HCT116 (cell line): Measurements from ENCODE around the gene EBI3. TPM values are rescaled to one million over a fixed set of nuclear protein-coding genes. Genes with fewer than 3 reads are reported as not detected.

Experiments used
- ATAC-seq: fragments of 200-7000 bp; cut with Tn5 transposase; 2 replicates; pipeline ENCODE4 v1.9.1; 2020; ENCODE audit warnings: mild to moderate bottlenecking, moderate library complexity
- BruUV-seq: library from RNA; stranded (reverse); fragments of 400-500 nt; replicated peaks from 2 replicates; lab custom pipeline; 2021; lab: Mats Ljungman, UMichigan
- CTCF ChIA-PET: fragments of 300-600 bp; sonication (Branson Sonifier 250); formaldehyde crosslinking; loops from one replicate; lab custom pipeline; 2021; ENCODE audit warnings: antibody characterized with exemption; lab: Charles Lee
- POLR2A ChIA-PET: fragments of 300-600, 350-600 bp; sonication (Branson Sonifier 250); formaldehyde crosslinking; loops from one replicate; lab custom pipeline; 2021; ENCODE audit warnings: antibody characterized with exemption; lab: Charles Lee
- RAD21 ChIA-PET, 2 experiments: fragments of 300-600 bp; sonication (Branson Sonifier 250); formaldehyde crosslinking; loops; one replicate each; lab custom pipeline; 2023; ENCODE audit warnings: low total read pairs in 2 of 2; ENCODE audit not compliant: uncharacterized antibody in 2 of 2, unreplicated experiment in 2 of 2, low non-redundant PET in 1 of 2; lab: Charles Lee
- DNase-seq: peaks from one replicate; pipeline ENCODE4 v3.0.0-alpha.2; 2010; ENCODE audit warnings: low read depth, low spot score
- H2AFZ ChIP-seq: fragments of 200-600 bp; shearing (Covaris generic), sonication (generic); 2 replicates; pipeline ENCODE4 v1.6.1; 2017; ENCODE audit warnings: low read depth, mixed run types, mixed read lengths, antibody characterized with exemption, low read length; ENCODE audit not compliant: poor library complexity, severe bottlenecking
- H3K27ac ChIP-seq: 2 replicates; pipeline ENCODE4 v1.5.1; 2012; ENCODE audit warnings: low read depth, low read length
- H3K27me3 ChIP-seq: fragments of 200-600 bp; sonication (generic); 2 replicates; pipeline ENCODE4 v1.6.1; 2016; ENCODE audit warnings: mixed run types, low read length, mixed read lengths; ENCODE audit not compliant: insufficient read depth
- H3K36me3 ChIP-seq, 2 experiments: fragments of 200-500 bp in 1 of 2; fragments of 200-600 bp in 1 of 2; sonication (Bioruptor generic) in 1 of 2; sonication (generic) in 1 of 2; 2 replicates each; pipeline versions ENCODE4 v1.5.1 to v1.6.1; 2014 to 2016; ENCODE audit warnings: low read length in 2 of 2, inconsistent platforms in 1 of 2, mixed read lengths in 1 of 2, mixed run types in 1 of 2; ENCODE audit not compliant: insufficient read depth in 2 of 2, control insufficient read depth in 1 of 2
- H3K4me1 ChIP-seq, 2 experiments: fragments of 200-600 bp in 1 of 2; sonication (generic) in 1 of 2; 2 replicates each; pipeline versions ENCODE4 v1.5.1 to v1.6.1; 2012 to 2017; ENCODE audit warnings: low read length in 2 of 2, inconsistent platforms in 1 of 2, mild to moderate bottlenecking in 1 of 2, mixed read lengths in 1 of 2, mixed run types in 1 of 2, moderate library complexity in 1 of 2; ENCODE audit not compliant: insufficient read depth in 2 of 2, control insufficient read depth in 1 of 2
- H3K4me2 ChIP-seq: fragments of 200-600 bp; sonication (generic); 2 replicates; pipeline ENCODE4 v1.6.1; 2017; ENCODE audit warnings: mixed run types, low read length, mixed read lengths
- H3K4me3 ChIP-seq, 2 experiments: fragments of 200-600 bp in 1 of 2; sonication (generic) in 1 of 2; replicated peaks in 1 of 2; 2 replicates each; pipeline ENCODE4 v1.5.1; 2011 to 2016; ENCODE audit warnings: low read length in 2 of 2, control low read depth in 1 of 2, low read depth in 1 of 2, mild to moderate bottlenecking in 1 of 2, mixed read lengths in 1 of 2, mixed run types in 1 of 2
- H3K79me2 ChIP-seq: fragments of 200-600 bp; sonication (generic); 2 replicates; pipeline ENCODE4 v1.6.1; 2017; ENCODE audit warnings: mild to moderate bottlenecking, mixed run types, low read length, moderate library complexity, mixed read lengths; ENCODE audit not compliant: insufficient read depth
- H3K9ac ChIP-seq: fragments of 200-600 bp; sonication (generic); 2 replicates; pipeline ENCODE4 v1.6.1; 2016; ENCODE audit warnings: low read length, mixed read lengths
- H3K9me2 ChIP-seq: fragments of 200-600 bp; sonication (generic), shearing (Covaris generic); 2 replicates; pipeline ENCODE4 v1.6.1; 2017; ENCODE audit warnings: mixed run types, mild to moderate bottlenecking, moderate library complexity; ENCODE audit not compliant: insufficient read depth
- H3K9me3 ChIP-seq, 2 experiments: fragments of 200-500 bp in 1 of 2; fragments of 200-600 bp in 1 of 2; sonication (Bioruptor generic) in 1 of 2; sonication (generic) in 1 of 2; 2 replicates each; pipeline ENCODE4 v1.6.1; 2014 to 2017; ENCODE audit warnings: low read length in 2 of 2, mixed read lengths in 2 of 2, inconsistent platforms in 1 of 2, low read depth in 1 of 2, mild to moderate bottlenecking in 1 of 2, mixed run types in 1 of 2, moderate library complexity in 1 of 2; ENCODE audit not compliant: control insufficient read depth in 1 of 2, insufficient read depth in 1 of 2
- H4K20me1 ChIP-seq: fragments of 200-600 bp; sonication (generic), shearing (Covaris generic); 2 replicates; pipeline ENCODE4 v1.6.1; 2017; ENCODE audit warnings: mixed run types, mild to moderate bottlenecking, moderate library complexity; ENCODE audit not compliant: insufficient read depth
- CBX3 ChIP-seq: IDR thresholded peaks from 2 replicates; pipeline ENCODE4 v1.6.1; 2012; ENCODE audit warnings: low read depth
- CTCF ChIP-seq, 3 experiments: fragments of 200-600 bp in 1 of 3; sonication (generic) in 1 of 3; IDR thresholded peaks in 2 of 3; conservative IDR thresholded peaks in 1 of 3; 2 replicates each; pipeline ENCODE4 v1.5.1; 2012 to 2017; ENCODE audit warnings: low read depth in 2 of 3, low read length in 2 of 3, antibody characterized with exemption in 1 of 3, borderline replicate concordance in 1 of 3, control low read depth in 1 of 3, mild to moderate bottlenecking in 1 of 3, mixed read lengths in 1 of 3, mixed run types in 1 of 3, moderate library complexity in 1 of 3; ENCODE audit not compliant: insufficient read depth in 1 of 3
- MAX ChIP-seq: IDR thresholded peaks from 2 replicates; pipeline ENCODE4 v1.6.1; 2012
- POLR2AphosphoS5 ChIP-seq: IDR thresholded peaks from 2 replicates; pipeline ENCODE4 v1.6.1; 2011; ENCODE audit warnings: mild to moderate bottlenecking, low read depth, low read length, moderate library complexity
- TCF7L2 ChIP-seq: IDR thresholded peaks from 2 replicates; pipeline ENCODE4 v1.7.0; 2011; ENCODE audit warnings: borderline replicate concordance, inconsistent platforms; ENCODE audit not compliant: insufficient read depth, insufficient read length; ENCODE audit errors: extremely low read depth
- ZNF274 ChIP-seq: fragments of 200-500 bp; sonication (Bioruptor generic); IDR thresholded peaks from 2 replicates; pipeline ENCODE4 v1.6.1; 2014; ENCODE audit warnings: mild to moderate bottlenecking, low read depth, low read length, inconsistent platforms
- intact Hi-C: fragments of 100-400 bp; cut with micrococcal nuclease; formaldehyde crosslinking; loops from 2 replicates; pipeline ENCODE4 v1.10.0; 2022
- total RNA-seq: library from RNA; stranded (reverse); gene quantifications from one replicate; pipeline ENCODE4 v1.2.1, GENCODE V29; 2021; ENCODE audit not compliant: unreplicated experiment

EBI3 gene
- total RNA-seq, 1 experiment from 2014 or later: 1.2 TPM

GRCh38 chr19:4233282-4233853, 4.0 kb downstream of the EBI3 start:
- RAD21 ChIA-PET: no interaction called here
- Histone ChIP-seq H3K4me2 (peak overlapping the region; percentile 95), H3K79me2 (no peaks in the 10 kb centered on the region), H3K4me1 (peaks cover 7 to 25% of the 10 kb centered on the region in 2 experiments; a peak in 3 of 4 replicates), H3K27ac (no peak overlapping the region; the same call in 1 of the 2 replicates), H4K20me1 (no peaks in the 10 kb centered on the region), H3K36me3 (no peaks in the 10 kb centered on the region), H2AFZ (peak overlapping the region; percentile 54), H3K4me3 (peak overlapping the region; percentile 43 to 61), H3K9me2 (no peaks in the 10 kb centered on the region), H3K27me3 (no peaks in the 10 kb centered on the region), H3K9me3 (no peaks in the 10 kb centered on the region), H3K9ac (peak overlapping the region; percentile 40; the same call in 1 of the 2 replicates)
- TF ChIP-seq ZNF274: no peak
- peak; percentile 99 for TF ChIP-seq CBX3
- TF ChIP-seq POLR2AphosphoS5: no peak
- peak; percentile 13 for TF ChIP-seq TCF7L2
- TF ChIP-seq CTCF (IDR thresholded peaks at IDR 0.05 in 2 of 3, conservative IDR thresholded peaks at IDR 0.05 in 1 of 3; ENCODE audit: borderline replicate concordance in 1 of 3, insufficient read depth in 1 of 3, low read depth in 2 of 3, low read length in 2 of 3): peak; percentile 43 to 98 (median 98); a peak in 5 of 6 replicates
- peak; percentile 77 for TF ChIP-seq MAX
- ATAC-seq: peak; percentile 84
- DNase-seq: peak; percentile 48
- POLR2A ChIA-PET: interaction anchor here (0.8 to 1.3 kb wide), 3 partner anchors 25 to 248 kb away, joined by 3 read pairs; partner anchors contain the start of gene EEF2
- intact Hi-C loops: no loop called here
- CTCF ChIA-PET: interaction anchor here (0.7 to 1.8 kb wide), 6 partner anchors 8 to 223 kb away, joined by 3 to 7 read pairs (median 3); no protein-coding TSS in a partner anchor
- no TSS peak for BruUV-seq
